H54 (cell line): ENCODE results near the gene GNG13.

Source experiments
- DNase-seq: peaks from one replicate; pipeline ENCODE4 v3.0.0; 2011; ENCODE audit warnings: low spot score, mixed read lengths; ENCODE audit not compliant: insufficient read length
- FAIRE-seq: peaks from 3 replicates; lab custom pipeline; 2011; peaks lifted over from hg19 to GRCh38; lab: Jason Lieb, UNC
- POLR2A ChIP-seq: IDR thresholded peaks from 2 replicates; pipeline ENCODE4 v1.6.1; 2011; ENCODE audit warnings: low read depth, mild to moderate bottlenecking, low read length

Gene GNG13

DNA sequence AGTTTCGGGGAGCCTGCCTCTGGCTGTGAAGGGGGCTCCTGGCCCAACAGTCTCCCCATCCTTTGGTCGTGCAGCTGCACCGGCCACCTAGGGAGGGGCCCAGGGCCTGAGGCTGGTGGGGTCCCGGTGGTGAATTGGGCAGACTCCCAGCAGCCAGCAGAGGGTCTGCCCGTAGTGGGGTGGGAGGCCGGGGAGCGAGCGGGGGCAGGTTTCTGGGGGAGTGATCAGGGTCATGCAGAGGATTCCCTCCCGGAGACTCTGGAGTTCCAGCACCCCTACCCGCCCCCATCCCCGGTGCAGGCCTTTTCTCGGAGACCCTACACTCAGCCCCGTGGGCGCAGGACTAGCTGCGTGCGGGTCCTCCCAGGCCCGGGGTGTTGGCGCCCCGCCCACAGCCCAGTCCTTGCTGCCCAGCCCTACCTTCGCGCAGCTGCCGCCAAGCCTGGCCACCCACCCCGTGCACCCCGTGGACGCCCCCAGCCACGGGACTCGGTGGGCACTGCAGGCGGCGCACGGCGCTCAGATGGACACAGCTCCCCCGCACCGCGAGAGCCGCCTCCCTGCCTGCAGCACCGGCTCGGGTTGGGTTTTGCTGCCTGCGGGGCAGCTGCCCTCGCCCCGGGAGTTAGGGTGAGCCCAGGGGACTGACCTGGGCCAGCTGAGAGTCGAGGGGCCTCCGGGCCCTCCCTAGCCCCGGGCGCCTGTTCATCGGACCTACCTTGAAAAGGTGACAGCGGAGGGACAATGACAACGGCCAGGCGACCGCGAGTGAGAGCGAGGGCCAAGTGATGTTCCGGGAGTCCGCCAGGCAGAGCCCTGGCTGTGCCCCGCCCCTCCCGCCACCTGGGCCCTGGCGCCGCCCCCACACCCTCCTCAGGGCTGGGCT lies at the start of gene GNG13:
TSS of gene GNG13 (minus strand) at position 787 of the 886 bp plus-strand sequence. CDS start 1,657 bp downstream, outside the sequence.
- FAIRE-seq (no peak), DNase-seq (no peak)
- no peak for TF ChIP-seq POLR2A

DNA sequence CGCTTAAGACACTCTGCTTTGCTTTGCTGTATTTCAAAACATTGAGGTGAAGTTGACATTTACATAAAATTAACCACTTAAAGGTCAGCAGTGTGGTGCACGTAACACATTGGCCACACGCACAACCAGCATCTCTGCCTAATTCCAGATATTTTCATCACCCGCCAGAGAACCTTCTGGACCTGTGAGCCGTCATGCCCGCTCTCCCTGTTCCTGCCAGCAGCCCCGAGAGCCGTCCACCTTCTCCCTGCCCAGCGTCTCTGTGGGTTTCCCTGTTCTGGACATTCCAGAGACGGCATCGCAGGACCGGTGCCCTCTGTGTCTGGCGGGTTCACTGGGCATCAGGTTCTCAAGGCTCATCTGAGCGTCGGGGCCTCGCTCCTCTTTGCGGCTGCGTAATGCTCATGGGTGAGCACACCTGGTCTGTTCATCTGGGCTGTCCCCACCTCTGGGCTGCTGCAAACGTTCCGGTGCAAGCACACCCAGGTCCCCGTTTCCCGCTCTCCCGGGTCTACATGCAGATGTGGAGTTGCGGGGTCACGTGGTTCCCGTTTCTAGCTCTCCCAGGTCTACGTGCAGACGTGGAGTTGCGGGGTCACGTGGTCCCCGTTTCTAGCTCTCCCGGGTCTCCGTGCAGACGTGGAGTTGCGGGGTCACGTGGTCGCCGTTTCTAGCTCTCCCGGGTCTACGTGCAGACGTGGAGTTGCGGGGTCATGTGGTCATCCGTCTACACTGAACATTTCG lies 48.1 kb upstream of the GNG13 start:
- no peak for DNase-seq
- no peak for FAIRE-seq
- no peak for TF ChIP-seq POLR2A

DNA sequence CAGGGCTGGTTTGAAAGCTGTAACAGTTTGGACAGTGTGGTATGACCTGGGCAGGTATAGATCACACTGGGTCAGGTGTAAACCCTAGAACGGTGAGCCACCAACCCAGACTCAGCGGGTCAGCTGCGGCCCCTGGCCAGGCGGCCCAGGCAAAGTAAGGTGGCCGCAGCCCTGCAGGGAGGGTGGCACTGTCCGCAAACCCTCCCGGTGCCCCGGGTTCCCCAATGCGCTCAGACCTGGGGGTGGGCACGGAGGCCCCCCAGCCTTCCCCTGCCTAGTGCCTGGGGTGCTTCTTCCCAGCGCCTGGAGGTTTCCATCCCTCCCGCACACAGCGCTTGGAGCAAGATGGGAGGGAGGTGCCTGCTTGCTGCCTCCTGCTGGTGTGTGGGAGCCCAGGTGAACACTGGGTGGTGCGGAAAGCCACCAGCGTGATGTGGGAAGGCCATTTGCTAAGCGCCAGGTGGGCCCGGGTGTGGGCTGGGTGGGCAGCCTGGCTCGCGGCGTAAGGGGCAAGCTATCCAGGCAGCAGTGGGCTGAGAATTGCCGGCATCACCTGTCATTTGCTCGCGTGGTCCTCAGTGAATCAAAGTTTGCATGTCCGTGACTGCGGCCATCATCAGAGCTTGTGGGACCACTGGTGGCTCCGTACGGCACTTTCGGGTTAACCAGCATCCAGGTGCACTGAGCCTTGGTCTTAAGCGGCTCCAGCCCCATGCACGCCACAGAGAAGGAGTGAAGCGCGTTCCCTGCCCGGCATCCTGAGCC lies 47.3 kb upstream of the GNG13 start:
- DNase-seq = no peak
- no peak for TF ChIP-seq POLR2A
- no peak for FAIRE-seq

GRCh38 chr16:847151-847550 lies 46.6 kb upstream of the GNG13 start:
- no peak for DNase-seq
- TF ChIP-seq POLR2A = no peak
- FAIRE-seq = no peak

DNA sequence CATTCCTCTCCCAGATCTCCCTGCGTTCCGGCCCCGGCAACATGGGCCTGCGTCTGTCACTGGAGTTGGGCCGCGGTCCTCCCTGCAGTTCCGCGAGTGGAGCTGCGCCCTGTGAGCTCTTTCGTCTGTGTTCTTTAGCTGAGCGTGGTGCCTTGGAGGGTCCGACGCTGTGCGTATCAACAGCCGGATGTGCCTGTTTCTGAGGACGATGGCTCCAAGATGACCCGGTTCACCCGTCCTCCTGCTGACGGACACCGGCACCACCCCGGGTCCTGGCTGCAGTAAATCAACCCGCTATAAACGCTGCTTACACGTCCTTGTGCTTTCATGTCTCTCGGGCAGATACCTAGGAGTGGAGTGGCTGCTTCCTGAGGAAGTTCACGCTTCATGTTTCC lies 44.8 kb upstream of the GNG13 start:
- DNase-seq = no peak
- no peak for TF ChIP-seq POLR2A
- FAIRE-seq = no peak

DNA sequence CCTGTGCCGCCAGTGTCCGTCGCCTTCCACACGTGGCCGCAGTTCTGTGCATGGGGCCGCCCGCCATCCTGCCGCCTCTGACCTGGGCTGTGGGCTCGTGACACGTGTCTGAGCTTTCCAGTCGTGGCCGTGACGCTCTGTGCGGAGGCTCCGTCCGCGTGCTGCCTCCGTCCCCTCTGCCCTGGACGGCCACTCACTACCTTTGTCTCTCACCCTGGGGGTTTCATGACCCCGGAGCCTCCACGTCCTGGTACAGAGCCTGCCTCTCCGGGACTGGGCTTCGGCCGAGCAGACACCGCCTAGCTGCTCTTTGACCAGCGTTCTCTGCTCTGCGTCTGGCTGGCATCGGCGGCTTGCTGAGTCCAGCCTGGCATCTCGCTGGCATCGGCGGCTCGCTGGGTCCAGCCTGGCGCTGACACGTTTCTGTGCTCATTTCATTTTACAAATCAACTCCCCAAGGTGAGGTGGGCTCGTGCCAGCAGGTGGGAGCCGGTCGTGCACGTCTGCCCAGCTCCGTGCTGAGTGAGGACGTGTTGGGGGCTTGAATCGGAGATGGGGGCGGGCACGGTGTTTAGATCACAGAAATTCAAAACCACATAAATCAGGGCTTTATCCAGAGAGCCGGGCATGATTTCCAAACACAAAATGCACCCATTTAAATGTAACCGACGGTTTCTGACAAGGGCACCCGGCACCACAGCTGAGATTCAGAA lies 44.3 kb upstream of the GNG13 start:
- FAIRE-seq = no peak

GRCh38 chr16:843771-844170 lies 43.2 kb upstream of the GNG13 start:
- no peak for FAIRE-seq
- no peak for DNase-seq
- TF ChIP-seq POLR2A = no peak

More for the DNA sequence above, 44.3 kb upstream of the GNG13 start:
- no peak for TF ChIP-seq POLR2A
- no peak for DNase-seq

DNA sequence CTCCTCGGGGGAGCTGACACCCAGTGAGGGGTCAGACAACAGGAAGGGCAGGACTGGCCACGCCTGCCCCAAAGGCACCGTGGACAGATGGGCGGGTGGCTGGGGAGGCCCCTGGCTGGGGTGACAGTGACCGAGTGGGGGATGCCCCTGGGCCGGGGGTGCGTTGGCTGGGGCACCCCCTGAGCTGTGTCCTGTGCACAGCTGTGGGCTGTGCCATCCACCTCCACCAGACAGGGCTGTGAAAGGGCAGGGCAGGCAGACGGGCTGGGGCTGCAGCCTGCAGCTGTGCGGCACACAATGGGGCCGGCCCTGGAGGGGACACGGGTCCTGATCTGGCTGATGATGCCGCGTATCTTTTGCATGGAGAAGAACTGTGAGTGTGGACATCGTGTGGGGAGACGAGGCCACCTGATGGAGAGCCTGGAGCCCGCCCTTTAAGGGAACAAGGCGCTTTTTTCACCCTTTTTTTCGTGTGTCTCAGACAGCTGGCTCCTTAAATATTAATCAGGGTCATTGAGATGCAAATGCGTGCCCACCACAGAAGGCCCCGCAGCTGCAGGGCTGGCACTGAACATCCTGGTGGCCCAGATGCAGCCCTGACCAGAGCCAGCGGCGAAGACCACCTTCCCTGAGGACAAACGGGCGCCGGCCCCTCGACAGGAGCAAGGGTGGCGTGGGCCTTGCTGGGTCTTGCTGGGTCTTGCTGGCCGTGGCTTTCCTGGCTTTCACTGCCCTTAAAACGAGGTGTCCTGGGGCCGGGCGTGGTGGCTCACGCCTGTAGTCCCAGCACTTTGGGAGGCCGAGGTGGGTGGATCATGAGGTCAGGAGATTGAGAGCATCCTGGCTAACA lies 42.4 kb upstream of the GNG13 start:
- FAIRE-seq = no peak
- TF ChIP-seq POLR2A = no peak
- no peak for DNase-seq

GRCh38 chr16:842061-842476 lies 41.5 kb upstream of the GNG13 start:
- no peak for TF ChIP-seq POLR2A
- DNase-seq (no peak), FAIRE-seq (no peak)

DNA sequence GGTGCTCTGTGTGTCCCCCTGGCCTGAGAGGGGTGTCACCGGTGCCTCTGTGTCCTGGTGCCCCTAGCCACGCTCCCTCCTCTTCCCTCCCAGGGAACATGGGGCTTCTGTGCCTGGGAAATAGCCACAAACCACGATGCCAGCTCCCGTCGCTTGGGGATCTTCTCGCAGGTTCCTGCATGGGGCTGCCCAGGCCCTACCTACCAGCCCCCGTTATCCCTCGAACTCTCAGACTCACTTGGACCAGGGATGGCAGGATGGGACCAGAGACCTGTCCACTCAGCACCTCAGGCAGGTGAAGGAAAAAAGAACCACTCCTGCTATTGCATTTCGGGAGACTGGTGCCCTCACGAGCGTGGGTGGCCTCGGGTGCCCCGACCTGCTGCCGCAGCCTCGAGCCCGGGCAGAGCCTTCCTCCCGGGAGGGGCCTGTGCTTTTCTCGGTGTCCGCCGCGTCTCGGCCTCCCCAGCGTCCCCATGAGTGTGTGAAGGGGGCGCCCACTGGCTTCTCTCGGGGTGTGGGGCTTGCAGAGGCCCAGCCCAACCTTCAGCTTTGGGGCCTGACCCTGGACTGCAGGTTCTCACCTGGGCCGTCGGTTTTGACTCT lies 41.0 kb upstream of the GNG13 start:
- TF ChIP-seq POLR2A = no peak
- no peak for DNase-seq
- FAIRE-seq = no peak

- TF ChIP-seq POLR2A = no peak
- FAIRE-seq = no peak
- no peak for DNase-seq
Measured at GRCh38 chr16:840561-841454, 40.3 kb upstream of the GNG13 start.
